HepG2 (cell line): ENCODE results near the gene FGF18. TPM values are rescaled to one million over a fixed set of nuclear protein-coding genes. Genes with fewer than 3 reads are reported as not detected.
A peak's percentile ranks its signal among the peaks of the same experiment; 100 is the strongest.
"Not testable (repeated sequence)": the region's sequence is repeated elsewhere in the genome, so short reads cannot be mapped to it uniquely, and the experiment has no call there.

Experiments
- ATAC-seq: fragments of 200-7000 bp; cut with Tn5 transposase; 3 replicates; pipeline ENCODE4 v1.9.1; 2020; ENCODE audit warnings: mild to moderate bottlenecking, moderate library complexity
- BruUV-seq: library from RNA; stranded (reverse); fragments of 400-500 nt; replicated peaks from 2 replicates; lab custom pipeline; 2021; lab: Mats Ljungman, UMichigan
- CTCF ChIA-PET: fragments of 300-600 bp; formaldehyde crosslinking; extraction: SDS; loops from one replicate; lab custom pipeline; 2021; ENCODE audit warnings: low total read pairs, inconsistent platforms, low intra/inter-chr PET ratio; lab: Yijun Ruan, JAX
- POLR2A ChIA-PET: fragments of 350-600 bp; sonication (Branson Sonifier 250); formaldehyde crosslinking; loops from one replicate; lab custom pipeline; 2020; ENCODE audit warnings: antibody characterized with exemption, inconsistent platforms; lab: Yijun Ruan, JAX
- DNase-seq: peaks from one replicate; pipeline ENCODE4 v3.0.0-alpha.2; 2015; ENCODE audit warnings: low spot score
- FAIRE-seq: peaks from 3 replicates; lab custom pipeline; 2011; peaks lifted over from hg19 to GRCh38; lab: Jason Lieb, UNC
- H2AFZ ChIP-seq: one replicate; pipeline ENCODE4 v1.6.1; 2011; ENCODE audit warnings: low read length, inconsistent platforms
- H3K27ac ChIP-seq: fragments of 300-600 bp; 3 replicates; pipeline ENCODE4 v1.8.0; 2011; ENCODE audit warnings: mixed run types, mild to moderate bottlenecking, mixed read lengths, low read length, inconsistent platforms; ENCODE audit not compliant: insufficient read depth; ENCODE audit errors: extremely low read length
- H3K27me3 ChIP-seq, 2 experiments: fragments of 200-600 bp in 1 of 2; 2 replicates in 1 of 2; 3 replicates in 1 of 2; pipeline versions ENCODE4 v1.6.0 to v1.8.0; 2011; ENCODE audit warnings: low read length in 2 of 2, mild to moderate bottlenecking in 2 of 2, moderate library complexity in 2 of 2, inconsistent platforms in 1 of 2; ENCODE audit not compliant: insufficient read depth in 2 of 2, control insufficient read depth in 1 of 2
- H3K36me3 ChIP-seq, 2 experiments: fragments of 200-600 bp in 1 of 2; replicated peaks in 1 of 2; 2 replicates in 1 of 2; 3 replicates in 1 of 2; pipeline versions ENCODE4 v1.5.1 to v1.8.0; 2011; ENCODE audit warnings: low read length in 2 of 2, inconsistent platforms in 1 of 2; ENCODE audit not compliant: insufficient read depth in 2 of 2, control insufficient read depth in 1 of 2
- H3K4me1 ChIP-seq: 2 replicates; pipeline ENCODE4 v1.5.1; 2012; ENCODE audit warnings: low read length, inconsistent platforms; ENCODE audit not compliant: insufficient read depth
- H3K4me2 ChIP-seq: 2 replicates; pipeline ENCODE4 v1.6.0; 2011; ENCODE audit warnings: low read depth, low read length, inconsistent platforms
- H3K4me3 ChIP-seq, 3 experiments: fragments of 200-600 bp in 1 of 3; sonication (generic), shearing (Covaris generic) in 1 of 3; replicated peaks in 1 of 3; 2 replicates each; pipeline ENCODE4 v1.5.1; 2011 to 2016; ENCODE audit warnings: low read length in 3 of 3, inconsistent platforms in 2 of 3, low read depth in 2 of 3, mild to moderate bottlenecking in 2 of 3, control low read depth in 1 of 3, mixed read lengths in 1 of 3; ENCODE audit not compliant: insufficient read depth in 1 of 3
- H3K79me2 ChIP-seq: one replicate; pipeline ENCODE4 v1.6.1; 2011; ENCODE audit warnings: low read length, inconsistent platforms; ENCODE audit not compliant: insufficient read depth
- H3K9ac ChIP-seq: 2 replicates; pipeline ENCODE4 v1.6.0; 2011; ENCODE audit warnings: mild to moderate bottlenecking, low read depth, low read length, inconsistent platforms; ENCODE audit not compliant: insufficient read depth
- H3K9me3 ChIP-seq: 2 replicates; pipeline ENCODE4 v1.5.1; 2012; ENCODE audit warnings: mild to moderate bottlenecking, low read length
- H4K20me1 ChIP-seq: 2 replicates; pipeline ENCODE4 v1.6.0; 2011; ENCODE audit warnings: inconsistent platforms, mild to moderate bottlenecking, low read length, moderate library complexity; ENCODE audit not compliant: insufficient read depth
- AKAP8 ChIP-seq: sonication (generic); formaldehyde crosslinking; IDR thresholded peaks from 2 replicates; pipeline ENCODE4 v1.5.1; 2020; ENCODE audit warnings: mild to moderate bottlenecking, missing genetic modification reagents
- DNMT3B ChIP-seq: conservative IDR thresholded peaks from 2 replicates; pipeline ENCODE4 v1.6.1; 2016; ENCODE audit warnings: missing biosample characterization, control low read depth
- MTF1 ChIP-seq: sonication (generic); formaldehyde crosslinking; IDR thresholded peaks from 2 replicates; pipeline ENCODE4 v1.5.0; 2020; ENCODE audit warnings: missing genetic modification reagents
- MZF1 ChIP-seq: sonication (generic); formaldehyde crosslinking; IDR thresholded peaks from 2 replicates; pipeline ENCODE4 v1.8.1; 2023; ENCODE audit warnings: mild to moderate bottlenecking, missing genetic modification reagents, borderline replicate concordance
- TGIF2 ChIP-seq: IDR thresholded peaks from 2 replicates; pipeline ENCODE4 v1.6.1; 2016; ENCODE audit warnings: control low read depth, missing compliant biosample characterization
- XRCC5 ChIP-seq: fragments of 200-400 bp; formaldehyde crosslinking; optimal IDR thresholded peaks from 2 replicates; pipeline ENCODE3; 2017; ENCODE audit warnings: mild to moderate bottlenecking, low read length
- ZFP90 ChIP-seq: sonication (generic); formaldehyde crosslinking; IDR thresholded peaks from 2 replicates; pipeline ENCODE4 v1.8.0; 2022; ENCODE audit warnings: missing genetic modification reagents, mild to moderate bottlenecking, inconsistent platforms, borderline replicate concordance
- ZKSCAN5 ChIP-seq: sonication (generic); formaldehyde crosslinking; IDR thresholded peaks from 2 replicates; pipeline ENCODE4 v1.5.1; 2020; ENCODE audit warnings: mild to moderate bottlenecking, missing genetic modification reagents
- ZNF282 ChIP-seq: fragments of 450-650 bp; IDR thresholded peaks from 2 replicates; pipeline ENCODE4 v1.6.1; 2018; ENCODE audit not compliant: partially characterized antibody
- ZNF605 ChIP-seq: sonication (generic); formaldehyde crosslinking; IDR thresholded peaks from 2 replicates; pipeline ENCODE4 v1.8.0; 2022; ENCODE audit warnings: mild to moderate bottlenecking, missing genetic modification reagents
- ZNF629 ChIP-seq: sonication (generic); formaldehyde crosslinking; conservative IDR thresholded peaks from 2 replicates; pipeline ENCODE4 v1.5.0; 2020; ENCODE audit warnings: missing genetic modification reagents
- ZSCAN9 ChIP-seq: IDR thresholded peaks from 2 replicates; pipeline ENCODE4 v1.6.1; 2016; ENCODE audit warnings: borderline replicate concordance
- WGBS: methylation state at CpG from one replicate; pipeline ENCODE4 v1.1.6; 2017; ENCODE audit warnings: low lambda C conversion rate; 5-methylcytosine and 5-hydroxymethylcytosine counted together
- in situ Hi-C: cut with HindIII; loops from 2 replicates; pipeline ENCODE4 v1.10.0; 2017; ENCODE audit warnings: low pct_unique_long_range_greater_than_20kb; ENCODE audit not compliant: extremely low pct_ligation_motif_present
- intact Hi-C: fragments of 100-400 bp; cut with micrococcal nuclease; formaldehyde crosslinking; loops from one replicate; pipeline ENCODE4 v1.10.0; 2022; ENCODE audit not compliant: unreplicated experiment
- polyA plus RNA-seq, 8 experiments: library from polyadenylated mRNA; depleted of rRNA in 3 of 8; stranded (reverse) in 7 of 8; unstranded in 1 of 8; fragments of >200 nt; fragmentation: Illumina TruSeq in 4 of 8; extraction: Trizol in 4 of 8; gene quantifications; 2 replicates each; pipeline versions ENCODE4 v1.2.1 to v1.2.3, GENCODE V29; 2011 to 2016; ENCODE audit warnings: low read depth in 4 of 8, missing spikeins in 1 of 8, mixed read lengths in 1 of 8; ENCODE audit not compliant: insufficient read depth in 1 of 8
- total RNA-seq, 5 experiments: library from RNA; depleted of rRNA; stranded (reverse); fragments of >200 nt; fragmentation: Illumina TruSeq; extraction: Trizol; gene quantifications; 2 replicates each; pipeline ENCODE4 v1.2.3, GENCODE V29; 2016; ENCODE audit warnings: low read depth in 1 of 5
- TF ChIP-seq, protein P1 (sequence below): sonication (generic); formaldehyde crosslinking; IDR thresholded peaks from 2 replicates; pipeline ENCODE4 v1.9.0; 2021; ENCODE audit warnings: missing genetic modification reagents, borderline replicate concordance
- TF ChIP-seq, protein P2 (sequence below): sonication (generic); formaldehyde crosslinking; IDR thresholded peaks from 2 replicates; pipeline ENCODE4 v1.5.0; 2020; ENCODE audit warnings: mild to moderate bottlenecking, missing genetic modification reagents, moderate library complexity

Gene FGF18
- total and polyA plus RNA-seq, 2 of the 13 experiments (the other 11 are each of a cell fraction or from before 2014, with no cell fraction given), result not detected

DNA sequence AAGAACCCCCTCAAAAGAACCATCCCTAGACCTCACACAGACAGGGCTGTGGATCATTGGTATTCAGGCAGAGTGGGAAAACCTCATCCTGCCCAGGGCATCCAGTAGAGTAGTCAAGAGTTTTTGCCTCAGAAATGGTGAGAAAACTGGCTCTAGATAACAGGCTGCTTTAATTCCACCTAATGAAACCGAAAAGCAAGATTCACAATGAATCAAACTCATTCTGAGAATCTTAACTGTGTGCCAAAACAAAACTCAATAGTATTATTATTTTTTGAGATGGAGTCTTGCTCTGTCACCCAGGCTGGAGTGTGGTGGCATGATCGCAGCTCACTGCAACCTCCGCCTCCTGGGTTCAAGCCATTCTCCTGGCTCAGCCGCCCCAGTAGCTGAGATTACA lies 49.5 kb upstream of the FGF18 start (continued):
- TF ChIP-seq, protein P1, sequence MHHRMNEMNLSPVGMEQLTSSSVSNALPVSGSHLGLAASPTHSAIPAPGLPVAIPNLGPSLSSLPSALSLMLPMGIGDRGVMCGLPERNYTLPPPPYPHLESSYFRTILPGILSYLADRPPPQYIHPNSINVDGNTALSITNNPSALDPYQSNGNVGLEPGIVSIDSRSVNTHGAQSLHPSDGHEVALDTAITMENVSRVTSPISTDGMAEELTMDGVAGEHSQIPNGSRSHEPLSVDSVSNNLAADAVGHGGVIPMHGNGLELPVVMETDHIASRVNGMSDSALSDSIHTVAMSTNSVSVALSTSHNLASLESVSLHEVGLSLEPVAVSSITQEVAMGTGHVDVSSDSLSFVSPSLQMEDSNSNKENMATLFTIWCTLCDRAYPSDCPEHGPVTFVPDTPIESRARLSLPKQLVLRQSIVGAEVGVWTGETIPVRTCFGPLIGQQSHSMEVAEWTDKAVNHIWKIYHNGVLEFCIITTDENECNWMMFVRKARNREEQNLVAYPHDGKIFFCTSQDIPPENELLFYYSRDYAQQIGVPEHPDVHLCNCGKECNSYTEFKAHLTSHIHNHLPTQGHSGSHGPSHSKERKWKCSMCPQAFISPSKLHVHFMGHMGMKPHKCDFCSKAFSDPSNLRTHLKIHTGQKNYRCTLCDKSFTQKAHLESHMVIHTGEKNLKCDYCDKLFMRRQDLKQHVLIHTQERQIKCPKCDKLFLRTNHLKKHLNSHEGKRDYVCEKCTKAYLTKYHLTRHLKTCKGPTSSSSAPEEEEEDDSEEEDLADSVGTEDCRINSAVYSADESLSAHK (CRISPR knock-in tag), result no peak
- TF ChIP-seq ZKSCAN5 (CRISPR knock-in tag) (no peak), ZNF629 (CRISPR knock-in tag) (no peak), AKAP8 (no peak), ZFP90 (CRISPR knock-in tag) (no peak), DNMT3B (CRISPR knock-in tag) (no peak), XRCC5 (no peak), MTF1 (no peak), ZNF282 (no peak), ZNF605 (CRISPR knock-in tag) (no peak), ZSCAN9 (CRISPR knock-in tag) (no peak), TGIF2 (CRISPR knock-in tag) (no peak), MZF1 (no peak)

DNA sequence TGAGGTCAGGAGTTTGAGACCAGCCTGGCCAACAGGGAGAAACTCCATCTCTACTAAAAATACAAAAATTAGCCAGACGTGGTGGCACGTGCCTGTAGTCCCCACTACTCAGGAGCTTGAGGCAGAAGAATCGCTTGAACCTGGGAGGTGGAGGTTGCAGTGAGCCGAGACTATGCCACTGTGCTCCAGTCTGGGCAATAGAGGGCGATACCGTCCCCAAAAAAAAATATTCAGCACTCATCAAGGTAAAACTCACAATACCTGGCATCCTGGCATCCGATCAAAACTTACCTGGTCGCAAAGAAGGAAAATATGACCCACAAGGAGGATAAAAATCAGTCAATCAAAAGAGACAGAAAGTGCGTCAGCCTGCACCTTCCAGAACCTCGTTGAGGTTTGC lies 48.6 kb upstream of the FGF18 start:
- in situ Hi-C loops, H3K36me3 ChIP-seq, H3K9me3 ChIP-seq, H2AFZ ChIP-seq, H3K4me3 ChIP-seq, FAIRE-seq, CTCF ChIA-PET, H4K20me1 ChIP-seq, DNase-seq, H3K4me2 ChIP-seq, intact Hi-C loops, POLR2A ChIA-PET, H3K27me3 ChIP-seq, BruUV-seq, H3K79me2 ChIP-seq, H3K27ac ChIP-seq, H3K9ac ChIP-seq, H3K4me1 ChIP-seq: not testable (repeated sequence)
- ATAC-seq, result peak; percentile 68
- 14% methylated on average over 10 of the region's 10 CpGs for WGBS
- TF ChIP-seq, protein P2, sequence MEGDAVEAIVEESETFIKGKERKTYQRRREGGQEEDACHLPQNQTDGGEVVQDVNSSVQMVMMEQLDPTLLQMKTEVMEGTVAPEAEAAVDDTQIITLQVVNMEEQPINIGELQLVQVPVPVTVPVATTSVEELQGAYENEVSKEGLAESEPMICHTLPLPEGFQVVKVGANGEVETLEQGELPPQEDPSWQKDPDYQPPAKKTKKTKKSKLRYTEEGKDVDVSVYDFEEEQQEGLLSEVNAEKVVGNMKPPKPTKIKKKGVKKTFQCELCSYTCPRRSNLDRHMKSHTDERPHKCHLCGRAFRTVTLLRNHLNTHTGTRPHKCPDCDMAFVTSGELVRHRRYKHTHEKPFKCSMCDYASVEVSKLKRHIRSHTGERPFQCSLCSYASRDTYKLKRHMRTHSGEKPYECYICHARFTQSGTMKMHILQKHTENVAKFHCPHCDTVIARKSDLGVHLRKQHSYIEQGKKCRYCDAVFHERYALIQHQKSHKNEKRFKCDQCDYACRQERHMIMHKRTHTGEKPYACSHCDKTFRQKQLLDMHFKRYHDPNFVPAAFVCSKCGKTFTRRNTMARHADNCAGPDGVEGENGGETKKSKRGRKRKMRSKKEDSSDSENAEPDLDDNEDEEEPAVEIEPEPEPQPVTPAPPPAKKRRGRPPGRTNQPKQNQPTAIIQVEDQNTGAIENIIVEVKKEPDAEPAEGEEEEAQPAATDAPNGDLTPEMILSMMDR (CRISPR knock-in tag), result peak; percentile 36
